ENCODE results near the gene ZNF408.

The ZNF408 gene

DNA sequence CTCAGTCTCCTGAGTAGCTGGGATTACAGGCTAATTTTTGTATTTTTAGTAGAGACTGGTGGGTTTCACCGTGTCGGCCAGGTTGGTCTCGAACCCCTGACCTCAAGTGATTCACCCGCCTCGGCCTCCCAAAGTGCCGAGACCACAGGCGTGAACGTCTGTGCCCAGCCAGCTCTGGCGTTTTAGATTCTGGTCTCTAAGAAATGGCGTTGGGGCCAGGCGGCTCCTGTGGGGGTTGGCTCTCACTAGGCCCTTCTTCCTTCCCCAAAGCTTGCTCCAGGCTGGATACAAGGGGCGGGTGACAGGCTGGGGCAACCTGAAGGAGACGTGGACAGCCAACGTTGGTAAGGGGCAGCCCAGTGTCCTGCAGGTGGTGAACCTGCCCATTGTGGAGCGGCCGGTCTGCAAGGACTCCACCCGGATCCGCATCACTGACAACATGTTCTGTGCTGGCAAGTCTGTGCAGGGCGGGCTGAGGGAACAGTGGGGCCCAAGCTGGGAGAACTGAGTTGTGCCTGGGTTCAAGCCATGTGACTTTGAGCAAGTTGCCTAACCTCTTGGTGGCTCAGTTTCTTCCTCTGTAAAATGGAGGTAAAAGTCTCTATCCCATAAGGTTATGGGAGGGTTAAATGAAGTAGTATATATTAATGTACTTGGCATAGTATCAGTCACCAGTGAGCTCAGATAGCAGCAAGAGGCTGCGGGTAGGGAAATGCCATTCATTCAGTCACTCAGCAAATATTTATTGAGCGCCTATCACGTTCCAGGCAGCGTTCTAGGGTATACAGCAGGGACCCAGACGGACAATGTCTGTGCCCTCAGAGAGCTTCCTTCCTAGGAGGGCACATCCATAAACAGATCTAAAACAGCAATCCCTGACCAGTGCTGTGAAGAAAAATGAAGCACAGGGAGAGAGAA lies 28.5 kb downstream of the ZNF408 start:
- no peak for DNase-seq

DNA sequence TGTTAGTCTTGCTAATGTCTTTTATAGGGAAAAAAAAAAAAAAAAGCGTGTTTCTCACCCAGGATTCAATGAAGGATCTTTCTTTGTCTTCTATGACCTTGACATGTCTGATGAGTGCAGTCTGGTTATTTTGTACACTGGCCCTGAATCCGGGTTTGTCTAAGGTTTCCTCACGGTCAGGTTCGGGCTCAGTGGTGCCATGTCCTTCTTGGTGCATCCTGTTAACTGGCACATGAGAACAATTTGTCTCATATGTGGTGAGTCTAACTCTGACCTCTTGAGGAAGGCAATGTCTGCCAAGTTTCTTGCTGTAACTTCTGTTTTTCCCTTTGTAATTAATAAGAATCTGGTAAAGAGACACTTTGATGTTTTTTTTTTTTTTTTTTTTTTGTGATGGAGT lies 30.7 kb downstream of the ZNF408 start:
- DNase-seq: no peak

DNA sequence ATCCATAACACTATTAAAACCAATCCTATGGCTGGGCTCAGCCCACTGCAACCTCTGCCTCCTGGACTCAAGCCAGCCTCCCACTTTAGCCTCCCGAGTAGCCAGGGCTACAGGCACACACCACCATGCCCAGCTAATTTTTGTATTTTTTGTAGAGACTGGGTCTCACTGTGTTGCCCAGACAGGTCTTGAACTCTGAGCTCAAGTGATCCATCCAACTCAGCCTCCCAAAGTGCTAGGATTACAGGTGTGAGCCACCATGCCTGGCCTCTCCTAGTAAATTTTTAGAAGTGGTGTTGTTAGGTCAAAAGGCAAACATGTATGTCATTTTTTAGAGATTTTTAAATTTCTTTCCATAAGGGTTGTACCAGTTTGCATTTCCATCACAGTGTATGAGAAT lies 32.4 kb downstream of the ZNF408 start:
- no peak for DNase-seq

DNA sequence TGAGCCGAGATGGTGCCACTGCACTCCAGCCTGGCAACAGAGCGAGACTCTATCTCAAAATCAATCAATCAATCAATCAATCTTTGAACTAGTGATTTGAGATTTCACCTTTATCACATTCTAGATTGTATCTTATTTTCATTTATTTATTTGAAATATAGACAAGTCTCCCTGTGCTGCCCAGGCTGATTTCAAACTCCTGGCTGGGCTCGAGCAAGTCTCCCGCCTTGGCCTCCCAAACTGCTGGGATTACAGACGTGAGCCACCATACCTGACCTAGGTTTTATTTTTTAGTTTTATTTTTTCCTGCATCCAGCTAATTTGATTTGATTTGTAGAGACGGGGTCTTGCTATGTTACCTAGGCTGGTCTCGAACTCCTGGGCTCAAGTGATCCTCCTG lies 35.3 kb downstream of the ZNF408 start:
- DNase-seq: no peak

DNA sequence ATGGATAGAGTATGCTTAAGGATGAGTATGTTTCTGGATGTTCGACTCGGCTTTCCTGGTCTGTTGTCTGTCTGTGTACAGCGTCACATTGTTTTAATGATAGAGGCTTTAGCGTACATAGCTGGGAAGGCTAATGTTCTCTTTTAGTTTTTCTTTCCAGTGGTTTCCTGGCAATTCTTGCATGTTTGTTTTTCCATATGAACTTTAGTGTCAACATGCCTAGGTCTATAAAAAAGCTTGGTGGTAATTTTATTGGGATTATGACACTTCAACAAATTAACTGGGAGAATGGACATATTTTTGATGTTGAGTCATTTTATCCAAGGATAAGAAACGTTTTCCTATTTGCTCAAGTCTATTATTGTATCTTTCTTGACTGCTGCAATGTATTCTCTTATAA lies 35.8 kb downstream of the ZNF408 start:
- no peak for DNase-seq

DNA sequence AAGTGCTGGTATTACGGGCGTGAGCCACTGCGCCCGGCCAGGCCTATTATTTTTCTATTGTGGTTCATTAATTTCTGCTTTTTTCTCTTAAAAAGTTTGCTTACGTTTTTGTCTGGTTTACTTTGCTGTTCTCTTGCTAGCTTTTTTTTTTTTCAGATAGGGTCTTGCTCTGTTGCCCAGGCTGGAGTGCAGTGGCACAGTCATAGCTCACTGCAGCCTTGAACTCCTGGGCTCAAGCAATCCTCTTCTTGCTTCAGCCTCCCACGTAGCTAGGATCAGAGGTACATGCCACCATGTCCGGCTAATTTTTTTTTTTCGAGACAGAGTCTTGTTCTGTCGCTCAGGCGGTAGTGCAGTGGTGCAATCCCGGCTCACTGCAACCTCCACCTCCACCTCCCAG lies 36.9 kb downstream of the ZNF408 start:
- no peak for DNase-seq

DNA sequence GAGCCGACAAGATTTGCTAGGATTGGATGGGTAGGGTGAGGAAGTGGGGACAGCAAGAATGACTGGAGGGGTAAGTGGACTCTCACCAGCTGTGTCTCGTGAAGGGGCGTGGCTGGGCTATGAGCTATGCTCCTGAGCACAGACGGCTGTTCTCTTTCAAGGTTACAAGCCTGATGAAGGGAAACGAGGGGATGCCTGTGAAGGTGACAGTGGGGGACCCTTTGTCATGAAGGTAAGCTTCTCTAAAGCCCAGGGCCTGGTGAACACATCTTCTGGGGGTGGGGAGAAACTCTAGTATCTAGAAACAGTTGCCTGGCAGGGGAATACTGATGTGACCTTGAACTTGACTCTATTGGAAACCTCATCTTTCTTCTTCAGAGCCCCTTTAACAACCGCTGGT lies 38.1 kb downstream of the ZNF408 start:
- DNase-seq: no peak

DNA sequence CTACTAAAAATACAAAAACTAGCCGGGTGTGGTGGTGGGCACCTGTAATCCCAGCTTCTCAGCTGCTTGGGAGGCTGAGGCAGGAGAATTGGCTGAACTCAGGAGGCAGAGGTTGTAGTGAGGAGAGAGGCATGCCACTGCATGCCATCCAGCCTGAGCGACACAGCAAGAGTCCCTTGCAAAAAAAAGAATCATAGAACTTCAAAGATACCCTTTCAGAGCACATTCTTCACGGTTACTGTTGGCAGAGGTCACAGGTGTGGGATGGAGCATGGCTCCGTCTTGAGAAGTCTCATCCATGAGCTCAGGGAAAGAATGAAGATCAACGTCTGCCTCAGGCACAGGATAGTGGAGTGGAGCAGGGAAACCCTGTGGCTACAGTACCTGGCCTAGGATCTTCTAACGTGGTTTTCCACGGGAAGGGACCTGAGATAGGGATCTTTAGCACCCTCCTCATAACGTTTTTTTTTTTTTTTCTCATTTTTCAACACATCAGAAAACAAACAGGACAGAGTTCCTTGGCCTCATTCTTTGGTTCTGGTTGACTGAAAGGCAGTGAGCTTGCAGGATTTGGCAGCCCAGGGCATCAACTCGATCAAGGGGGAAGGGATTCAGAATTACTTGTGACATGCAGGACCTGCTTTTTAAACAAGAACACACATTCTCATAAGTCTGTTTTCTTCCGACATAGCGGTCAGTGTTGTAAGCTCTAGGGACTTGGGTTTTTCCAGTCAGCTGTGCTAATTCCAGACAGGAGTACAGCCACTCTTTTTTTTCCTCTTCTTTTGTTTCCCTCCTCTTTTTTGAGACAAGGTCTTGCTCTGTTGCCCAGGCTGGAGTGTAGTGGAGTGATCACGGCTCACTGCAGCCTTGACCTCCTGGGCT lies 41.0 kb downstream of the ZNF408 start:
- DNase-seq: no peak

DNA sequence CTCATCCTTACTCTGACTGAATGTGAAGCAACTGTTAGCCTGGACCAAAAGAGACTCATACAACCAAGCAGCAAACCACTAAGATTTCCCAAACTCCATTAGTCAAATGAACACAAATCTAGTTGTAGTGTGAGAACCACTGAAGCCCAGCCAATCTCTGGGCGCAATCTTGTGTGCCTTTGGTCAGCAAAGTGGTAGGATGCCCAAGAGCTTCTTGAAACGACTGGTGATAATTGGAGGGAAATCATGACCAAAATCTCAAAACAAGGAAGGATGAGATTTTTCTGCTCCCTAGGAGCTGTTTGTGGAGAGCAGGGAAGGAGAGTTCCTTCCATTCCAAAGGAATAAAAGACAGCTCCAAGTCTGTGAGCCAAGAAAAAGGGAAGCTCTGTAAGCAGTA lies 42.2 kb downstream of the ZNF408 start:
- no peak for DNase-seq

DNA sequence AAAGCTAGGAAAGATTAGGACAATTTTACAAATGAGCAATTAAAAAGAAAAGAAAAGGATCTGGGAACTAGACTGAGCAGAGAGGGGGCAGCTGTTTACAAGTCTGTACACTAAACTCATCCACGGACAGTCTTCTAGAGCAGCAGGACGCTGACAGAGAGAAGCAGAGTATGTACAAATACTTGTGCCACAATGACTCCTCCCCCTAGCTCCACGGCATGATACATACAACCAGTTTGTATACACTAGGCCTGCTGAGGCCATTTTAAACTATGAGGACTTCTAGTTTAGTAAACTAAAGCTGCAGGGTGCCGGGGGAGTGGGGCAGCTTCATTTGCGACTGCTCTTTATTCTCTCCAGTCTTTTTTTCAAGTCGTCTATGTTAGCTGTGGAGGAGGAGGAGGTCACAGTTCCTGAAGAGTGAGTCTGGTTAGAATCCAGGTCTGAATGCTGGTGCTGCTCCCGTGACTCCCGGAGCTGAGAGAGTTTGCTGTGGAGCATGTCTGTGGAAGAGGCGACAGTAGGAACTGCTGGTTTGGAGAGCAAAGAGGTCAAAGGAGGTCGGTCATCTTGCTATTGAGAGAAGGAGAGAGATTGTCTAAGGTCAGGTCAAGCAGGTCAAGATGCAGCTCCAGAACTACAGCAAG lies 43.0 kb downstream of the ZNF408 start:
- no peak for DNase-seq

DNA sequence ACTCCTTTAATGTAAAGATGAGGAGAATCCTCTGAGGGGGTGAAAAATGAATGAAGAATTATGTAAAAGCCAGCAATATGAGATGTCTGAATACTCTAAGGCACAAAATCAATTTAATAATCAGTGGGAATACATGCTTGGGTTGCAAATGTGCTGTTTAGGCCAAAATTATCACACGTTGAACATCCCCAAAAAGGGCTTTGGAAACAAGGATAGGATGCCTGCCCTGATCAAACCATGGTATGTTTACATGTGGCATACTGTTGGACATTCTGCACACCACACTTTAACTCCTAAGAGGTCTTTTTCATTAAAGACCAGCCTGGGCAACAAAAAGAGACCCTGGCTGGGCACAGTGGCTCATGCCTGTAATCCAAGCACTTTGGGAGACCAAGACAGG lies 44.5 kb downstream of the ZNF408 start:
- DNase-seq: no peak

DNA sequence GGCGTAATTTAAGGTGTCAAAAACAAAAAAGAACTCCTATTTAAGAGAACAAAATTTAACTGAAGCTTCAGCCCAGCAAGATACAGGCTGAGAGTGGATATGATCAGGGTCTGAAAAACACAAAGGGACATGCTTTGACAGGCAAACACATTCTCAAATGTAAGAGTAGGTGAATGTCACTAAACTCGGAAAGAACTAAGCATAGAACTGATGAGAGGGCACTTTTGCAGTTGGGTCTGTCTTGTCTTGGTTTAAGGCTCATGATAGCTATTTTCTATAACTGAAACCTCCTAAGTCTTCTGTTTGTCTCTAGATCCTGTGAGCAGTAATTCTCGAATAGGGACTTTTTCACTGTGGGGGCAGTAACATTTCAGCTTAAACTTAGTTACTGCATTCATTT lies 45.2 kb downstream of the ZNF408 start:
- DNase-seq: no peak

DNA sequence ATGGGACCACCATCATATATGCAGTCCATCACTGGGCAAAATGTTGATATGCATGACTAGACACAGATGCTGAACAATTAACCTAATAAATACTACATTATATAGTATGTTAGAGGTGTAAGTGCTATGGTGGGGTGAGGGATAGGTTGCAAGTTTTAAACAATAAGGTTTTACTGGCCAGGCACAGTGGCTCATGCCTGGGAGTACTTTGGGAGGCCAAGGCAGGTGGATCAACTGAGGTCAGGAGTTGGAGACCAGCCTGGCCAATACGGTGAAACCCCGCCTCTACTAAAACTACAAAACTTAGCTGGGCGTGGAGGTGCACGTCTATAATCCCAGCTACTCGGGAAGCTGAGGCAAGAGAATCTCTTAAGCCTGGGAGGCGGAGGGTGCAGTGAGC lies 46.3 kb downstream of the ZNF408 start:
- no peak for DNase-seq

Measured in NCI-H2029 treated with DMSO at 0.1 percent for 48 hours (cell line).